ENCODE data around the gene KCTD11.

DNA sequence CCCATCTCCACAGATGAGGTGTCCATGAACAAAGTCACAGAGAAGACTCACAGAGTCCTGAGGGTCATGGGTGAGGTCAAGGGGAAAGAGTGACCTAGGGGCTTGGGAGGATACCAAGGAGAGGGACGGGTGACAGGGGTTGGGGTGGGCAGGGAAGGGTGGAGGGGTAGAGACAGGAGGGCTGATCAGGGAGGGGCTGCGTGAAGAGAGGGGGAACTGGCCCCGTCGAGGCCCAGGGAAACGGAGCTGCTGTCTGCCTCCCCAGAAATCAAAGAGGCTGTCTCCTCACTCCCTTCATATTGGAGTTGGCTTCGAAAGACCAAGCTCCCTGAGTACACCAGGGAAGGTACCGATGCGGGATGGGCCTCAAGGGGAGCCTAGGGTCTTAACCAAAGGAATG is 3.6 kb downstream of the KCTD11 start:
- TF ChIP-seq, protein P1, sequence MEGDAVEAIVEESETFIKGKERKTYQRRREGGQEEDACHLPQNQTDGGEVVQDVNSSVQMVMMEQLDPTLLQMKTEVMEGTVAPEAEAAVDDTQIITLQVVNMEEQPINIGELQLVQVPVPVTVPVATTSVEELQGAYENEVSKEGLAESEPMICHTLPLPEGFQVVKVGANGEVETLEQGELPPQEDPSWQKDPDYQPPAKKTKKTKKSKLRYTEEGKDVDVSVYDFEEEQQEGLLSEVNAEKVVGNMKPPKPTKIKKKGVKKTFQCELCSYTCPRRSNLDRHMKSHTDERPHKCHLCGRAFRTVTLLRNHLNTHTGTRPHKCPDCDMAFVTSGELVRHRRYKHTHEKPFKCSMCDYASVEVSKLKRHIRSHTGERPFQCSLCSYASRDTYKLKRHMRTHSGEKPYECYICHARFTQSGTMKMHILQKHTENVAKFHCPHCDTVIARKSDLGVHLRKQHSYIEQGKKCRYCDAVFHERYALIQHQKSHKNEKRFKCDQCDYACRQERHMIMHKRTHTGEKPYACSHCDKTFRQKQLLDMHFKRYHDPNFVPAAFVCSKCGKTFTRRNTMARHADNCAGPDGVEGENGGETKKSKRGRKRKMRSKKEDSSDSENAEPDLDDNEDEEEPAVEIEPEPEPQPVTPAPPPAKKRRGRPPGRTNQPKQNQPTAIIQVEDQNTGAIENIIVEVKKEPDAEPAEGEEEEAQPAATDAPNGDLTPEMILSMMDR (IDR thresholded peaks at IDR 0.05 in 8 of 11, conservative IDR thresholded peaks at IDR 0.05 in 3 of 11), result no peak
- TF ChIP-seq POLR2A (IDR thresholded peaks at IDR 0.05) (no peak), POLR2AphosphoS5 (IDR thresholded peaks at IDR 0.05) (no peak)
